GM12878 (cell line): ENCODE results near the gene BTBD9. TPM values are rescaled to one million over a fixed set of nuclear protein-coding genes. Genes with fewer than 3 reads are reported as not detected.

Experiments
- ATAC-seq: fragments of 200-7000 bp; cut with Tn5 transposase; 3 replicates; pipeline ENCODE4 v1.9.1; 2020; ENCODE audit warnings: mild to moderate bottlenecking, moderate library complexity
- BruUV-seq: library from RNA; stranded (reverse); fragments of 400-500 nt; replicated peaks from 2 replicates; lab custom pipeline; 2021; lab: Mats Ljungman, UMichigan
- CTCF ChIA-PET: fragments of 300-600 bp; sonication (Branson Sonifier 250); formaldehyde crosslinking; extraction: SDS; loops from one replicate; lab custom pipeline; 2021; ENCODE audit warnings: inconsistent platforms; lab: Yijun Ruan, JAX
- POLR2A ChIA-PET: fragments of 350-600 bp; formaldehyde crosslinking; extraction: SDS; loops from one replicate; lab custom pipeline; 2021; ENCODE audit warnings: inconsistent platforms; lab: Charles Lee
- RAD21 ChIA-PET: fragments of 300-600 bp; sonication (Branson Sonifier 250); formaldehyde crosslinking; loops from one replicate; lab custom pipeline; 2023; ENCODE audit warnings: antibody characterized with exemption; ENCODE audit not compliant: unreplicated experiment; lab: Charles Lee
- SMC1A ChIA-PET: fragments of 300-600 bp; sonication (Branson Sonifier 250); formaldehyde crosslinking; loops from one replicate; lab custom pipeline; 2023; ENCODE audit not compliant: unreplicated experiment, uncharacterized antibody; lab: Charles Lee
- DNase-seq: peaks from one replicate; pipeline ENCODE4 v3.0.0-alpha.2; 2011; ENCODE audit warnings: low read depth, low spot score
- FAIRE-seq: peaks from 3 replicates; lab custom pipeline; 2011; peaks lifted over from hg19 to GRCh38; lab: Jason Lieb, UNC
- H2AFZ ChIP-seq: 2 replicates; pipeline ENCODE4 v1.6.0; 2011; ENCODE audit warnings: low read depth, low read length, control low read depth; ENCODE audit not compliant: control insufficient read depth
- H3K27ac ChIP-seq: 2 replicates; pipeline ENCODE4 v1.5.1; 2011; ENCODE audit warnings: control low read depth; ENCODE audit not compliant: control insufficient read depth, insufficient read depth
- H3K27me3 ChIP-seq, 2 experiments: replicated peaks in 1 of 2; 2 replicates each; pipeline versions ENCODE4 v1.6.0 to v1.6.1; 2011; ENCODE audit warnings: low read length in 1 of 2; ENCODE audit not compliant: control insufficient read depth in 2 of 2, insufficient read depth in 2 of 2
- H3K36me3 ChIP-seq, 2 experiments: 2 replicates each; pipeline ENCODE4 v1.5.1; 2011; ENCODE audit warnings: low read length in 1 of 2; ENCODE audit not compliant: control insufficient read depth in 2 of 2, insufficient read depth in 2 of 2
- H3K4me1 ChIP-seq: 2 replicates; pipeline ENCODE4 v1.6.1; 2011; ENCODE audit warnings: mild to moderate bottlenecking, low read length, moderate library complexity, mixed read lengths; ENCODE audit not compliant: control insufficient read depth, insufficient read depth
- H3K4me2 ChIP-seq: 2 replicates; pipeline ENCODE4 v1.6.0; 2011; ENCODE audit warnings: control low read depth; ENCODE audit not compliant: control insufficient read depth, insufficient read depth
- H3K4me3 ChIP-seq: fragments of 200-600 bp; sonication (generic); 2 replicates; pipeline ENCODE4 v1.5.1; 2016
- H3K79me2 ChIP-seq: 2 replicates; pipeline ENCODE4 v1.6.0; 2011; ENCODE audit warnings: low read length; ENCODE audit not compliant: control insufficient read depth, insufficient read depth
- H3K9ac ChIP-seq: 2 replicates; pipeline ENCODE4 v1.8.0; 2011; ENCODE audit warnings: low read length, control low read depth, mixed read lengths; ENCODE audit not compliant: control insufficient read depth, insufficient read depth
- H3K9me3 ChIP-seq: replicated peaks from 3 replicates; pipeline ENCODE4 v1.5.1; 2011; ENCODE audit warnings: mild to moderate bottlenecking, low read length; ENCODE audit not compliant: control insufficient read depth, insufficient read depth
- H4K20me1 ChIP-seq: 2 replicates; pipeline ENCODE4 v1.6.0; 2011; ENCODE audit not compliant: control insufficient read depth, insufficient read depth
- ASH2L ChIP-seq: fragments of 300-600, 200-600 bp; sonication (generic); IDR thresholded peaks from 2 replicates; pipeline ENCODE4 v1.6.1; 2017; ENCODE audit warnings: low read depth, mild to moderate bottlenecking, borderline replicate concordance
- BHLHE40 ChIP-seq, 2 experiments: fragments of 450-650 bp in 1 of 2; IDR thresholded peaks; 2 replicates each; pipeline ENCODE4 v1.6.1; 2011 to 2017; ENCODE audit warnings: low read depth in 2 of 2, borderline replicate concordance in 1 of 2, improper control_type of control experiment in 1 of 2, low read length in 1 of 2, mild to moderate bottlenecking in 1 of 2
- ESRRA ChIP-seq: IDR thresholded peaks from 2 replicates; pipeline ENCODE4 v1.6.1; 2012; ENCODE audit warnings: mild to moderate bottlenecking, low read length, improper control_type of control experiment
- HSF1 ChIP-seq: fragments of 150-350 bp; IDR thresholded peaks from 2 replicates; pipeline ENCODE4 v1.6.1; 2014; ENCODE audit warnings: mild to moderate bottlenecking, low read depth, low read length
- IRF3 ChIP-seq: fragments of 450-650 bp; IDR thresholded peaks from 2 replicates; pipeline ENCODE4 v1.6.1; 2014; ENCODE audit warnings: mild to moderate bottlenecking
- NBN ChIP-seq: fragments of 450-650 bp; IDR thresholded peaks from 2 replicates; pipeline ENCODE4 v1.6.1; 2016
- PKNOX1 ChIP-seq: fragments of 450-650 bp; IDR thresholded peaks from 2 replicates; pipeline ENCODE4 v1.6.1; 2016; ENCODE audit warnings: mild to moderate bottlenecking
- RAD21 ChIP-seq: IDR thresholded peaks from 2 replicates; pipeline ENCODE4 v1.6.1; 2011; ENCODE audit warnings: mild to moderate bottlenecking, low read depth, low read length, moderate library complexity; ENCODE audit not compliant: insufficient read depth
- RELA ChIP-seq: fragments of 450-650 bp; IDR thresholded peaks from 2 replicates; pipeline ENCODE4 v1.8.0; 2014; ENCODE audit warnings: borderline replicate concordance; ENCODE audit not compliant: partially characterized antibody
- SREBF1 ChIP-seq: IDR thresholded peaks from 2 replicates; pipeline ENCODE4 v1.6.1; 2012; ENCODE audit warnings: mild to moderate bottlenecking, low read length
- in situ Hi-C: fragments of 300-500 bp; cut with MboI; formaldehyde crosslinking; loops from 9 replicates; pipeline ENCODE4 v1.14.3; 2018; ENCODE audit warnings: mixed read lengths
- intact Hi-C: fragments of 100-400 bp; cut with micrococcal nuclease; formaldehyde crosslinking; loops from one replicate; pipeline ENCODE4 v1.14.2; 2022; ENCODE audit not compliant: unreplicated experiment
- polyA plus RNA-seq, 11 experiments: library from polyadenylated mRNA; depleted of rRNA in 4 of 11; unstranded in 6 of 11; stranded (reverse) in 5 of 11; fragments of >200 nt; fragmentation: Nextera tagmentation in 4 of 11; fragmentation: Illumina TruSeq in 1 of 11; extraction: Ambion mirVana in 4 of 11; extraction: Trizol in 1 of 11; gene quantifications; 1 replicate in 1 of 11; 2 replicates in 10 of 11; pipeline versions ENCODE4 v1.2.1 to v1.2.3, GENCODE V29; 2011 to 2016; ENCODE audit warnings: inconsistent platforms in 2 of 11, missing spikeins in 2 of 11, low read depth in 1 of 11
- total RNA-seq, 4 experiments: library from RNA; depleted of rRNA in 3 of 4; stranded (reverse); fragments of >200 nt in 3 of 4; fragmentation: Illumina TruSeq in 1 of 4; extraction: Trizol in 1 of 4; gene quantifications; 2 replicates each; pipeline versions ENCODE4 v1.2.1 to v1.2.3, GENCODE V29; 2013 to 2021
- TF ChIP-seq, protein P1 (sequence below): fragments of 450-650 bp; IDR thresholded peaks from 2 replicates; pipeline ENCODE4 v1.6.1; 2017; ENCODE audit warnings: mild to moderate bottlenecking, moderate library complexity

Gene BTBD9
- total and polyA plus RNA-seq, 10 of the 15 experiments (the other 5 are each of a cell fraction or from before 2014, with no cell fraction given): 0.22 to 8.6 (median 4.6) TPM

DNA sequence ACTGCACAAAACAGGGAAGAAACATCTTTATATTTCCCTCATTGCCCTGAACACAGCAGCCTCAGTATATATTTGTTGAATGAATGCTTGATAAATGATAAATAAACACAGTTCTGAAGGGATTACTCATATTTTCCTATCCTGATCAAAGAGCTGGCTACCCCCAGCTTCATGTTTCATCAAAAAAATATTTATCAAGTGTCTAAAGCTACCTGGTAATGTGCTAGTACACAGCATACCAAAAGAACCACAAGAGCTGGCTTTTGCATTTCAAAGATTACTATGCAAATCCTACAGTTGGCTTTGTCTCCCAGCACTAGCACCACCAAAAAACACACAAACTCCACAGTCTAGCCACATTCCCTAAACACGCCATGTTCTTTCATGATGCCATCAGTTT lies 130.0 kb downstream of the BTBD9 start (continued):
- no peak for TF ChIP-seq ESRRA
- no peak for TF ChIP-seq IRF3
- no peak for TF ChIP-seq RELA
- no peak for TF ChIP-seq ASH2L
- no peak for TF ChIP-seq HSF1
- TF ChIP-seq SREBF1: no peak

GRCh38 chr6:38508894-38509293 lies 130.8 kb downstream of the BTBD9 start:
- BruUV-seq: no TSS peak
- no peak for DNase-seq
- H3K9me3 ChIP-seq: no peaks in the 10 kb centered on the region
- H2AFZ ChIP-seq: no peak overlapping the region
- intact Hi-C loops: no loop called here
- in situ Hi-C loops: no loop called here
- no peak overlapping the region for H3K4me3 ChIP-seq
- ChIA-PET CTCF (interaction anchor here (2.5 kb wide), 1 partner anchor 15 kb away, joined by 11 read pairs; no protein-coding TSS in a partner anchor), SMC1A (interaction anchor here (0.6 kb wide), 2 partner anchors 170 to 784 kb away, joined by 3 to 4 read pairs; no protein-coding TSS in a partner anchor), POLR2A (no interaction called here)
- no peak overlapping the region for H3K4me2 ChIP-seq
- FAIRE-seq: peak; percentile 74
- no peak overlapping the region for H3K9ac ChIP-seq
- H3K4me1 ChIP-seq: no peaks in the 10 kb centered on the region
- no peak overlapping the region for H3K27ac ChIP-seq
- no peaks in the 10 kb centered on the region for H3K36me3 ChIP-seq
- H4K20me1 ChIP-seq: no peaks in the 10 kb centered on the region
- TF ChIP-seq NBN: no peak
- TF ChIP-seq, protein P1, sequence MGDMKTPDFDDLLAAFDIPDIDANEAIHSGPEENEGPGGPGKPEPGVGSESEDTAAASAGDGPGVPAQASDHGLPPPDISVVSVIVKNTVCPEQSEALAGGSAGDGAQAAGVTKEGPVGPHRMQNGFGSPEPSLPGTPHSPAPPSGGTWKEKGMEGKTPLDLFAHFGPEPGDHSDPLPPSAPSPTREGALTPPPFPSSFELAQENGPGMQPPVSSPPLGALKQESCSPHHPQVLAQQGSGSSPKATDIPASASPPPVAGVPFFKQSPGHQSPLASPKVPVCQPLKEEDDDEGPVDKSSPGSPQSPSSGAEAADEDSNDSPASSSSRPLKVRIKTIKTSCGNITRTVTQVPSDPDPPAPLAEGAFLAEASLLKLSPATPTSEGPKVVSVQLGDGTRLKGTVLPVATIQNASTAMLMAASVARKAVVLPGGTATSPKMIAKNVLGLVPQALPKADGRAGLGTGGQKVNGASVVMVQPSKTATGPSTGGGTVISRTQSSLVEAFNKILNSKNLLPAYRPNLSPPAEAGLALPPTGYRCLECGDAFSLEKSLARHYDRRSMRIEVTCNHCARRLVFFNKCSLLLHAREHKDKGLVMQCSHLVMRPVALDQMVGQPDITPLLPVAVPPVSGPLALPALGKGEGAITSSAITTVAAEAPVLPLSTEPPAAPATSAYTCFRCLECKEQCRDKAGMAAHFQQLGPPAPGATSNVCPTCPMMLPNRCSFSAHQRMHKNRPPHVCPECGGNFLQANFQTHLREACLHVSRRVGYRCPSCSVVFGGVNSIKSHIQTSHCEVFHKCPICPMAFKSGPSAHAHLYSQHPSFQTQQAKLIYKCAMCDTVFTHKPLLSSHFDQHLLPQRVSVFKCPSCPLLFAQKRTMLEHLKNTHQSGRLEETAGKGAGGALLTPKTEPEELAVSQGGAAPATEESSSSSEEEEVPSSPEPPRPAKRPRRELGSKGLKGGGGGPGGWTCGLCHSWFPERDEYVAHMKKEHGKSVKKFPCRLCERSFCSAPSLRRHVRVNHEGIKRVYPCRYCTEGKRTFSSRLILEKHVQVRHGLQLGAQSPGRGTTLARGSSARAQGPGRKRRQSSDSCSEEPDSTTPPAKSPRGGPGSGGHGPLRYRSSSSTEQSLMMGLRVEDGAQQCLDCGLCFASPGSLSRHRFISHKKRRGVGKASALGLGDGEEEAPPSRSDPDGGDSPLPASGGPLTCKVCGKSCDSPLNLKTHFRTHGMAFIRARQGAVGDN: no peak
- TF ChIP-seq BHLHE40 (IDR thresholded peaks at IDR 0.05; ENCODE audit: borderline replicate concordance in 1 of 2, low read depth in 2 of 2, low read length in 1 of 2): no peak
- TF ChIP-seq SREBF1: no peak
- TF ChIP-seq PKNOX1: no peak
- no peak for TF ChIP-seq RAD21
- TF ChIP-seq, all 136 proteins: peak for 0
- Histone ChIP-seq H3K27me3 (no peaks in the 10 kb centered on the region), H3K79me2 (no peaks in the 10 kb centered on the region)
- no peak for ATAC-seq
- RAD21 ChIA-PET: interaction anchor here (0.5 kb wide), 1 partner anchor 297 kb away, joined by 3 read pairs; no protein-coding TSS in a partner anchor
